WTC11 (cell line): ENCODE measurements around the gene PNLIP.

Experiments used
- CREB1 ChIP-seq: sonication (generic); formaldehyde crosslinking; IDR thresholded peaks from 2 replicates; pipeline ENCODE4 v1.8.0; 2023; ENCODE audit warnings: mild to moderate bottlenecking, missing genetic modification reagents
- JUN ChIP-seq: sonication (generic); formaldehyde crosslinking; IDR thresholded peaks from 2 replicates; pipeline ENCODE4 v1.8.0; 2023; ENCODE audit warnings: mild to moderate bottlenecking, missing genetic modification reagents
- NFYB ChIP-seq: sonication (generic); formaldehyde crosslinking; conservative IDR thresholded peaks from 2 replicates; pipeline ENCODE4 v1.8.0; 2022; ENCODE audit warnings: low read depth, missing genetic modification reagents
- TEAD4 ChIP-seq: sonication (generic); formaldehyde crosslinking; IDR thresholded peaks from 2 replicates; pipeline ENCODE4 v1.8.0; 2022; ENCODE audit warnings: mild to moderate bottlenecking, missing genetic modification reagents
- TF ChIP-seq, protein P1 (sequence below): fragments of 250-450 bp; sonication (Bioruptor Pico); IDR thresholded peaks from 2 replicates; pipeline ENCODE4 v1.9.0; 2021; ENCODE audit warnings: mild to moderate bottlenecking
- TF ChIP-seq, protein P2 (sequence below): fragments of 200-600 bp; IDR thresholded peaks from 2 replicates; pipeline ENCODE4 v1.8.0; 2022; ENCODE audit warnings: antibody characterized with exemption
- TF ChIP-seq, protein P3 (sequence below): sonication (generic); formaldehyde crosslinking; IDR thresholded peaks from 2 replicates; pipeline ENCODE4 v1.8.0; 2022; ENCODE audit warnings: mild to moderate bottlenecking, missing genetic modification reagents
- TF ChIP-seq, protein P4 (sequence below): sonication (generic); formaldehyde crosslinking; conservative IDR thresholded peaks from 2 replicates; pipeline ENCODE4 v1.8.1; 2022; ENCODE audit warnings: mild to moderate bottlenecking, missing genetic modification reagents

DNA sequence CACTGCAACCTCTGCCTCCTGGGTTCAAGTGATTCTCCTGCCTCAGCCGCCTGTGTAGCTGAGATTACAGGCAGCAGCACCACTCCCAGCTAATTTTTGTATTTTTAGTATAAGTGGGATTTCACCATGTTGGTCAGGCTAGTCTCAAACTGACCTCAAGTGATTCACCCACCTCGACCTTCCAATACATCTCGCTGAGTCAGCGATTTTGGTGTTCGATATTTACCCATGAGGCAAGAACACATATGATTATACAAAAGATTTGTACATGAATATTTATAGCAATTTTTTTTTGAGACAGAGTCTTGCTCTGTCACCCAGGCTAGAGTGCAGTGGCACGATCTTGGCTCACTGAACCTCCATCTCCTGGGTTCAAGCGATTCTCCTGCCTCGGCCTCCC, 19.8 kb downstream of the PNLIP start:
- TF ChIP-seq, protein P1, sequence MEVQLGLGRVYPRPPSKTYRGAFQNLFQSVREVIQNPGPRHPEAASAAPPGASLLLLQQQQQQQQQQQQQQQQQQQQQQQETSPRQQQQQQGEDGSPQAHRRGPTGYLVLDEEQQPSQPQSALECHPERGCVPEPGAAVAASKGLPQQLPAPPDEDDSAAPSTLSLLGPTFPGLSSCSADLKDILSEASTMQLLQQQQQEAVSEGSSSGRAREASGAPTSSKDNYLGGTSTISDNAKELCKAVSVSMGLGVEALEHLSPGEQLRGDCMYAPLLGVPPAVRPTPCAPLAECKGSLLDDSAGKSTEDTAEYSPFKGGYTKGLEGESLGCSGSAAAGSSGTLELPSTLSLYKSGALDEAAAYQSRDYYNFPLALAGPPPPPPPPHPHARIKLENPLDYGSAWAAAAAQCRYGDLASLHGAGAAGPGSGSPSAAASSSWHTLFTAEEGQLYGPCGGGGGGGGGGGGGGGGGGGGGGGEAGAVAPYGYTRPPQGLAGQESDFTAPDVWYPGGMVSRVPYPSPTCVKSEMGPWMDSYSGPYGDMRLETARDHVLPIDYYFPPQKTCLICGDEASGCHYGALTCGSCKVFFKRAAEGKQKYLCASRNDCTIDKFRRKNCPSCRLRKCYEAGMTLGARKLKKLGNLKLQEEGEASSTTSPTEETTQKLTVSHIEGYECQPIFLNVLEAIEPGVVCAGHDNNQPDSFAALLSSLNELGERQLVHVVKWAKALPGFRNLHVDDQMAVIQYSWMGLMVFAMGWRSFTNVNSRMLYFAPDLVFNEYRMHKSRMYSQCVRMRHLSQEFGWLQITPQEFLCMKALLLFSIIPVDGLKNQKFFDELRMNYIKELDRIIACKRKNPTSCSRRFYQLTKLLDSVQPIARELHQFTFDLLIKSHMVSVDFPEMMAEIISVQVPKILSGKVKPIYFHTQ (CRISPR knock-in tag), result no peak
- TF ChIP-seq, protein P2, sequence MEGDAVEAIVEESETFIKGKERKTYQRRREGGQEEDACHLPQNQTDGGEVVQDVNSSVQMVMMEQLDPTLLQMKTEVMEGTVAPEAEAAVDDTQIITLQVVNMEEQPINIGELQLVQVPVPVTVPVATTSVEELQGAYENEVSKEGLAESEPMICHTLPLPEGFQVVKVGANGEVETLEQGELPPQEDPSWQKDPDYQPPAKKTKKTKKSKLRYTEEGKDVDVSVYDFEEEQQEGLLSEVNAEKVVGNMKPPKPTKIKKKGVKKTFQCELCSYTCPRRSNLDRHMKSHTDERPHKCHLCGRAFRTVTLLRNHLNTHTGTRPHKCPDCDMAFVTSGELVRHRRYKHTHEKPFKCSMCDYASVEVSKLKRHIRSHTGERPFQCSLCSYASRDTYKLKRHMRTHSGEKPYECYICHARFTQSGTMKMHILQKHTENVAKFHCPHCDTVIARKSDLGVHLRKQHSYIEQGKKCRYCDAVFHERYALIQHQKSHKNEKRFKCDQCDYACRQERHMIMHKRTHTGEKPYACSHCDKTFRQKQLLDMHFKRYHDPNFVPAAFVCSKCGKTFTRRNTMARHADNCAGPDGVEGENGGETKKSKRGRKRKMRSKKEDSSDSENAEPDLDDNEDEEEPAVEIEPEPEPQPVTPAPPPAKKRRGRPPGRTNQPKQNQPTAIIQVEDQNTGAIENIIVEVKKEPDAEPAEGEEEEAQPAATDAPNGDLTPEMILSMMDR, result no peak
- TF ChIP-seq, protein P3, sequence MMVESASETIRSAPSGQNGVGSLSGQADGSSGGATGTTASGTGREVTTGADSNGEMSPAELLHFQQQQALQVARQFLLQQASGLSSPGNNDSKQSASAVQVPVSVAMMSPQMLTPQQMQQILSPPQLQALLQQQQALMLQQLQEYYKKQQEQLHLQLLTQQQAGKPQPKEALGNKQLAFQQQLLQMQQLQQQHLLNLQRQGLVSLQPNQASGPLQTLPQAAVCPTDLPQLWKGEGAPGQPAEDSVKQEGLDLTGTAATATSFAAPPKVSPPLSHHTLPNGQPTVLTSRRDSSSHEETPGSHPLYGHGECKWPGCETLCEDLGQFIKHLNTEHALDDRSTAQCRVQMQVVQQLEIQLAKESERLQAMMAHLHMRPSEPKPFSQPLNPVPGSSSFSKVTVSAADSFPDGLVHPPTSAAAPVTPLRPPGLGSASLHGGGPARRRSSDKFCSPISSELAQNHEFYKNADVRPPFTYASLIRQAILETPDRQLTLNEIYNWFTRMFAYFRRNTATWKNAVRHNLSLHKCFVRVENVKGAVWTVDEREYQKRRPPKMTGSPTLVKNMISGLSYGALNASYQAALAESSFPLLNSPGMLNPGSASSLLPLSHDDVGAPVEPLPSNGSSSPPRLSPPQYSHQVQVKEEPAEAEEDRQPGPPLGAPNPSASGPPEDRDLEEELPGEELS, result no peak
- TF ChIP-seq, protein P4, sequence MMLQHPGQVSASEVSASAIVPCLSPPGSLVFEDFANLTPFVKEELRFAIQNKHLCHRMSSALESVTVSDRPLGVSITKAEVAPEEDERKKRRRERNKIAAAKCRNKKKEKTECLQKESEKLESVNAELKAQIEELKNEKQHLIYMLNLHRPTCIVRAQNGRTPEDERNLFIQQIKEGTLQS (CRISPR knock-in tag), result no peak
- no peak for TF ChIP-seq TEAD4
- no peak for TF ChIP-seq JUN (CRISPR knock-in tag)
- TF ChIP-seq NFYB (CRISPR knock-in tag), result no peak
- TF ChIP-seq CREB1, result no peak
